ENCODE results near the gene NSFL1C.

DNA sequence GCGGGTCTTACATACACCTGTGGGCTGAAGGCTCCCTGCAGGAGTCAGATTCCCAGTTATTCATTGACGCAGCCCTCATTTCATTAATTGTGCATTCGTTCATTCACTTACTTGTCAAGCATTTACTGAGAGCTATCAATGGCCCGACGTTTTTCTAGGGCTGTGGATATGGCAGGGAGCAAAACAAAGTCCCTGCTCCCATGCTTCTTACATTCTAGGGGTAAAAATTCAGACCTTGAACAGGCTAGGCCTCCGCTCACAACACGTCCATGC, 369 bp upstream of the NSFL1C start:
- TF ChIP-seq, protein P1, sequence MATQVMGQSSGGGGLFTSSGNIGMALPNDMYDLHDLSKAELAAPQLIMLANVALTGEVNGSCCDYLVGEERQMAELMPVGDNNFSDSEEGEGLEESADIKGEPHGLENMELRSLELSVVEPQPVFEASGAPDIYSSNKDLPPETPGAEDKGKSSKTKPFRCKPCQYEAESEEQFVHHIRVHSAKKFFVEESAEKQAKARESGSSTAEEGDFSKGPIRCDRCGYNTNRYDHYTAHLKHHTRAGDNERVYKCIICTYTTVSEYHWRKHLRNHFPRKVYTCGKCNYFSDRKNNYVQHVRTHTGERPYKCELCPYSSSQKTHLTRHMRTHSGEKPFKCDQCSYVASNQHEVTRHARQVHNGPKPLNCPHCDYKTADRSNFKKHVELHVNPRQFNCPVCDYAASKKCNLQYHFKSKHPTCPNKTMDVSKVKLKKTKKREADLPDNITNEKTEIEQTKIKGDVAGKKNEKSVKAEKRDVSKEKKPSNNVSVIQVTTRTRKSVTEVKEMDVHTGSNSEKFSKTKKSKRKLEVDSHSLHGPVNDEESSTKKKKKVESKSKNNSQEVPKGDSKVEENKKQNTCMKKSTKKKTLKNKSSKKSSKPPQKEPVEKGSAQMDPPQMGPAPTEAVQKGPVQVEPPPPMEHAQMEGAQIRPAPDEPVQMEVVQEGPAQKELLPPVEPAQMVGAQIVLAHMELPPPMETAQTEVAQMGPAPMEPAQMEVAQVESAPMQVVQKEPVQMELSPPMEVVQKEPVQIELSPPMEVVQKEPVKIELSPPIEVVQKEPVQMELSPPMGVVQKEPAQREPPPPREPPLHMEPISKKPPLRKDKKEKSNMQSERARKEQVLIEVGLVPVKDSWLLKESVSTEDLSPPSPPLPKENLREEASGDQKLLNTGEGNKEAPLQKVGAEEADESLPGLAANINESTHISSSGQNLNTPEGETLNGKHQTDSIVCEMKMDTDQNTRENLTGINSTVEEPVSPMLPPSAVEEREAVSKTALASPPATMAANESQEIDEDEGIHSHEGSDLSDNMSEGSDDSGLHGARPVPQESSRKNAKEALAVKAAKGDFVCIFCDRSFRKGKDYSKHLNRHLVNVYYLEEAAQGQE (IDR thresholded peaks at IDR 0.05; ENCODE audit: low read depth, low read length), result no peak
- TF ChIP-seq EP300 (IDR thresholded peaks at IDR 0.05; ENCODE audit: borderline replicate concordance in 1 of 2, low read depth in 1 of 2, low read length in 1 of 2), result no peak
